NCI-H1930 (cell line): Measurements from ENCODE around the gene CDK13.
"Not testable (repeated sequence)": the region's sequence is repeated elsewhere in the genome, so short reads cannot be mapped to it uniquely, and the experiment has no call there.

Source experiments
- DNase-seq, 2 experiments: peaks; one replicate each; lab custom pipeline; 2025; lab: John Stamatoyannopoulos, UW

The CDK13 gene

GRCh38 chr7:40148247-40148580 is 198.2 kb downstream of the CDK13 start:
- not testable (repeated sequence) for DNase-seq

GRCh38 chr7:40148671-40149070 is 198.6 kb downstream of the CDK13 start:
- DNase-seq = no peak
